ENCODE results near the gene PHC3.

- TF ChIP-seq, protein P1, sequence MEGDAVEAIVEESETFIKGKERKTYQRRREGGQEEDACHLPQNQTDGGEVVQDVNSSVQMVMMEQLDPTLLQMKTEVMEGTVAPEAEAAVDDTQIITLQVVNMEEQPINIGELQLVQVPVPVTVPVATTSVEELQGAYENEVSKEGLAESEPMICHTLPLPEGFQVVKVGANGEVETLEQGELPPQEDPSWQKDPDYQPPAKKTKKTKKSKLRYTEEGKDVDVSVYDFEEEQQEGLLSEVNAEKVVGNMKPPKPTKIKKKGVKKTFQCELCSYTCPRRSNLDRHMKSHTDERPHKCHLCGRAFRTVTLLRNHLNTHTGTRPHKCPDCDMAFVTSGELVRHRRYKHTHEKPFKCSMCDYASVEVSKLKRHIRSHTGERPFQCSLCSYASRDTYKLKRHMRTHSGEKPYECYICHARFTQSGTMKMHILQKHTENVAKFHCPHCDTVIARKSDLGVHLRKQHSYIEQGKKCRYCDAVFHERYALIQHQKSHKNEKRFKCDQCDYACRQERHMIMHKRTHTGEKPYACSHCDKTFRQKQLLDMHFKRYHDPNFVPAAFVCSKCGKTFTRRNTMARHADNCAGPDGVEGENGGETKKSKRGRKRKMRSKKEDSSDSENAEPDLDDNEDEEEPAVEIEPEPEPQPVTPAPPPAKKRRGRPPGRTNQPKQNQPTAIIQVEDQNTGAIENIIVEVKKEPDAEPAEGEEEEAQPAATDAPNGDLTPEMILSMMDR (IDR thresholded peaks at IDR 0.05), result no peak
- TF ChIP-seq POLR2AphosphoS5 (IDR thresholded peaks at IDR 0.05; ENCODE audit: insufficient read depth in 1 of 2, low read depth in 1 of 2), result no peak
Observed at GRCh38 chr3:170162630-170163029, 18.9 kb downstream of the PHC3 start.
